Measurements from ENCODE around the gene HOXA10. TPM values are rescaled to one million over a fixed set of nuclear protein-coding genes. Genes with fewer than 3 reads are reported as not detected.

Gene HOXA10
- total RNA-seq, 2 donors from 2014 or later = 0.88 to 1.3 TPM

GRCh38 chr7:27209933-27210440 lies 35.9 kb upstream of the HOXA10 start:
- H3K4me3 Mint-ChIP-seq = peak overlapping the region; percentile 27
- H3K9me3 Mint-ChIP-seq = no peaks in the 10 kb centered on the region
- no peak for DNase-seq (ENCODE audit: low spot score)
- no peaks in the 10 kb centered on the region for H3K36me3 Mint-ChIP-seq
- H3K27me3 Mint-ChIP-seq = peaks cover 69 to 90% of the 10 kb centered on the region in 2 donors
- no peak for ATAC-seq
- no peak overlapping the region for H3K27ac Mint-ChIP-seq
- H3K4me1 Mint-ChIP-seq (ENCODE audit: low read depth in 2 of 2) = peaks cover 5 to 15% of the 10 kb centered on the region in 2 donors

DNA sequence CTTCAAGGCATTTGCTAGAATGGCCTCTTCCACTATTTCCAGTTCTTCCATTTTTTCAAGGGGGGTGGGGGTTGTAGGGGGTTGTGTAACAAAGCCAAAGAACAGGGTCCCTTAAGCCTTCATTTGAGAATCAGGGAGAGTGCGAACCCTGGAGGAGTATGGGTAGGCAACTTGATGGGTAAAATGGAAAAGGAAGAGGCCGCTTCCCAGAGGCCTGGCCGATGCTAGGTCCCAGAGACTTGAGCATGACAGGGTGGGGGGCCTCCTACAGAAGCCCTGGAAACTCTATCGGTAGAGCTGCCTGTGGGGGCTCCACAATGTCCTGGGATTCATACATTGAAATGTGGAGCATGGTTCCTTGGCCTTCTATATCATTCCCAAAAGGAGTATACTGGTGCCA lies 34.9 kb upstream of the HOXA10 start:
- ATAC-seq (no peak), DNase-seq (ENCODE audit: low spot score) (no peak)
- Mint-ChIP-seq H3K27me3 (peaks cover 71 to 88% of the 10 kb centered on the region in 2 donors), H3K27ac (no peak overlapping the region), H3K36me3 (no peaks in the 10 kb centered on the region), H3K9me3 (no peaks in the 10 kb centered on the region), H3K4me3 (no peak overlapping the region), H3K4me1 (ENCODE audit: low read depth in 2 of 2) (peaks cover 5 to 21% of the 10 kb centered on the region in 2 donors)

- Mint-ChIP-seq H3K27ac (no peak overlapping the region), H3K4me3 (no peak overlapping the region), H3K4me1 (ENCODE audit: low read depth in 2 of 2) (peaks cover 5 to 19% of the 10 kb centered on the region in 2 donors), H3K36me3 (no peaks in the 10 kb centered on the region), H3K9me3 (no peaks in the 10 kb centered on the region), H3K27me3 (peaks cover 78 to 91% of the 10 kb centered on the region in 2 donors)
- no peak for DNase-seq (ENCODE audit: low spot score)
- no peak for ATAC-seq
These were observed 33.3 kb upstream of the HOXA10 start for GRCh38 chr7:27207348-27207985.

GRCh38 chr7:27205325-27206280 lies 31.5 kb upstream of the HOXA10 start:
- H3K4me3 Mint-ChIP-seq = peak overlapping the region; percentile 42
- H3K9me3 Mint-ChIP-seq = no peaks in the 10 kb centered on the region
- H3K4me1 Mint-ChIP-seq (ENCODE audit: low read depth in 2 of 2) = peaks cover 17 to 34% of the 10 kb centered on the region in 2 donors
- ATAC-seq (no peak), DNase-seq (ENCODE audit: low spot score) (no peak)
- no peak overlapping the region for H3K27ac Mint-ChIP-seq
- peaks cover 81 to 92% of the 10 kb centered on the region in 2 donors for H3K27me3 Mint-ChIP-seq
- H3K36me3 Mint-ChIP-seq = no peaks in the 10 kb centered on the region

DNA sequence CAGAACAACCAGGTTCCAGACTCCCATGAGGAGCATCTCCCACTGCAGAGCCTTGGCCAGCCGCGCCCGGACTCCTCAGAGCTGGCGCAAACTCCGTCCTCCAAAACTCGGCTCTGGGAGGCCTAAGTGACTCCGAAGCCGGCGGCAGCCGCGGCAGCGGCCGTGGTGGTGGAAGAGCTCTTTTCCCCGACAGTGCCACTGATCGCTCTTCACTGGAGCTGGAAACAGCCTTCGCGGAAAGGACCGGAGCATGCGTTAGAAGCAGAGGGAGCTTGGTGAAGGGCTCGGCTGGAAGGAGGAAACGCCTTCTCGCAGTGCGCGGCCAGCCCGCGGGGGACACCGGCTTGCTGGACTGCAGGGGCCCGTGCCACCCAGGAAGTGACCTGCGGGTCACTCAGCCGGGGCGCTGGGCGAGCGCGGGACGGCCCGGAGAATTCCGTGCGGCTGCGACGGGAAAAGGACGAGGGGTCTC lies 30.8 kb upstream of the HOXA10 start:
- no peaks in the 10 kb centered on the region for H3K9me3 Mint-ChIP-seq
- peaks cover 19 to 37% of the 10 kb centered on the region in 2 donors for H3K4me1 Mint-ChIP-seq (ENCODE audit: low read depth in 2 of 2)
- no peaks in the 10 kb centered on the region for H3K36me3 Mint-ChIP-seq
- H3K27ac Mint-ChIP-seq = no peak overlapping the region
- ATAC-seq (no peak), DNase-seq (ENCODE audit: low spot score) (no peak)
- peak overlapping the region; percentile 42 for H3K4me3 Mint-ChIP-seq
- peaks cover 79 to 91% of the 10 kb centered on the region in 2 donors for H3K27me3 Mint-ChIP-seq

- no peak for DNase-seq (ENCODE audit: low spot score)
- no peaks in the 10 kb centered on the region for H3K36me3 Mint-ChIP-seq
- peak overlapping the region; percentile 8 for H3K4me3 Mint-ChIP-seq
- H3K27me3 Mint-ChIP-seq = peaks cover 74 to 85% of the 10 kb centered on the region in 2 donors
- no peak for ATAC-seq
- H3K4me1 Mint-ChIP-seq (ENCODE audit: low read depth in 2 of 2) = peaks cover 19 to 37% of the 10 kb centered on the region in 2 donors
- no peak overlapping the region for H3K27ac Mint-ChIP-seq
- no peaks in the 10 kb centered on the region for H3K9me3 Mint-ChIP-seq
These were observed 30.0 kb upstream of the HOXA10 start for GRCh38 chr7:27203964-27204594.

DNA sequence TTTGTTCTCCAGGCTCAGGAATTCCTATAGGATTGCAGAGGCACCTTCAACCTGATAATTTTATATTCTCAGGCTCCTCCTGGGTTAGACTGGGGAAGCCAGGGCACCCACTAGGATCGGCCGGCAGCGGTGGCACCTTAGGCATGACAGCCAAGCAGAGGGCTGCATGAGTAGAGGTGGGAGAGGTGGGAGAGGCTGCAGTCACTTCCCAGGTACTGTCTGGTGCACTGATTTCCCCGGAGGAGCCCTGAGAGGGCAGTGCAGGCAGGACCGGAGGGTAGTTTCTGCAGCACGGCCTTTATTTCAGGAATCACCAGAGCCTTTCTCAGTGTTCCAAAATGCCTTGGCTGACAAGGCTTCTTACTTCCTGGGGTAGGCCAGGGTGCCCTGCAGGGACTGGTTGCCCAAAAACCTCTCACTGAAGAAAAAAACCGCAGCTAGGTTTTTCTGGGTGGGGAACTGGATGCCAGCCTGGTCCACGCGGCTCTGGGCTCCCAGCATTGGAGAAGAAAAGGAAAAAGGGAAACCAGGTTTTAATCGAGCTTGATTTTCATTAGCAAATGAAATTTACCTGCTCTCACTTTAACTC lies 29.3 kb upstream of the HOXA10 start:
- Mint-ChIP-seq H3K27ac (no peak overlapping the region), H3K4me1 (ENCODE audit: low read depth in 2 of 2) (peaks cover 19 to 40% of the 10 kb centered on the region in 2 donors), H3K36me3 (no peaks in the 10 kb centered on the region), H3K9me3 (no peaks in the 10 kb centered on the region), H3K4me3 (no peak overlapping the region), H3K27me3 (peaks cover 72 to 84% of the 10 kb centered on the region in 2 donors)
- no peak for DNase-seq (ENCODE audit: low spot score)
- no peak for ATAC-seq

GRCh38 chr7:27202862-27203134 lies 28.7 kb upstream of the HOXA10 start:
- no peak for DNase-seq (ENCODE audit: low spot score)
- Mint-ChIP-seq H3K9me3 (no peaks in the 10 kb centered on the region), H3K4me3 (no peak overlapping the region)

GRCh38 chr7:27202018-27202861 lies 28.1 kb upstream of the HOXA10 start:
- Mint-ChIP-seq H3K4me3 (peak overlapping the region; percentile 83), H3K36me3 (no peaks in the 10 kb centered on the region), H3K27me3 (peaks cover 75 to 84% of the 10 kb centered on the region in 2 donors), H3K27ac (no peak overlapping the region), H3K4me1 (ENCODE audit: low read depth in 2 of 2) (peaks cover 25 to 44% of the 10 kb centered on the region in 2 donors), H3K9me3 (no peaks in the 10 kb centered on the region)
- no peak for DNase-seq (ENCODE audit: low spot score)
- ATAC-seq = no peak

More at GRCh38 chr7:27202862-27203134, 28.7 kb upstream of the HOXA10 start:
- Mint-ChIP-seq H3K27ac (no peak overlapping the region), H3K36me3 (no peaks in the 10 kb centered on the region), H3K27me3 (peaks cover 75 to 84% of the 10 kb centered on the region in 2 donors), H3K4me1 (ENCODE audit: low read depth in 2 of 2) (peaks cover 25 to 44% of the 10 kb centered on the region in 2 donors)
- ATAC-seq = no peak

GRCh38 chr7:27201580-27202017 lies 27.5 kb upstream of the HOXA10 start:
- Mint-ChIP-seq H3K4me3 (peak overlapping the region; percentile 83), H3K27me3 (peaks cover 72 to 80% of the 10 kb centered on the region in 2 donors), H3K36me3 (no peaks in the 10 kb centered on the region), H3K27ac (no peak overlapping the region), H3K4me1 (ENCODE audit: low read depth in 2 of 2) (peaks cover 25 to 44% of the 10 kb centered on the region in 2 donors), H3K9me3 (no peaks in the 10 kb centered on the region)
- ATAC-seq (no peak), DNase-seq (ENCODE audit: low spot score) (no peak)

DNA sequence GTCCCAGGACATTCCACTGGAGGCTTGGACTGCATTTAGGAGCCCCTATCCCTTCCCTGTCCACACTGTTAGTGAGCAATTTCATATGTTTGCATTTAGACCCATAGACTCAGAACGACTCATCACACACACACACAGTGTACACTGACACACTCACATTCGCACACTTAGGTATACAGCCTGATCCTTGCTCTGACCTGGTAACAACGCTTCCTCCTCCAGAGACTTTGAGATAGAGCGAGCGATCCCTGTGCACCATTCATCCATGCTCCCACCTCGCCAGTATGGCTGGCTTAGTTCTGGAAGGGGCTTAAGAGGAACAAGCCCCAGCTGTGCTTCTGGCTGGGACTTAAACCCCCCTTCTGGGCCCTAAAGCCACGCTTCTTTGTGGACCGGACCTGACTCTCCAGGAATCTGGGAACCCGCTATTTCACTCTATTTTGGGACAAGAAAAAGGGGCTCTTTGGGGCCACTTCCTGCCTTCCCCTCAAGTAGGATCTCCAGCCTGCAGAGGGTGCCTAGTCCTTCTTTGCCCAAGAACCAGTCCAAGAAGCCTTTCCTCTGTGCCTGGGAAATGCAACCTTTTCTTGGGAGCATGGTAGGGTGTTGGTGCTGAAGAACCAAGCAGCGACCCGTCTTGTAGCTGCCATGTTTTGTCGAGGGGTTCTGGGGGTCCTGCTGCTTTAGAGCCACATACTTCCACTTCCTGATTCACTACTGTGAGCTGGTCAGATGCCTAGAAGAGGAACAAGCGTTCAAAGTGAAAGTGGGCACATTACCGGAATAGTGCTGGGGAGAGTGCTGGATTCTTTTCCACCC lies 26.9 kb upstream of the HOXA10 start:
- H3K27ac Mint-ChIP-seq = peak overlapping the region in 1 of 2 donors; percentile 47
- H3K36me3 Mint-ChIP-seq = no peaks in the 10 kb centered on the region
- no peaks in the 10 kb centered on the region for H3K9me3 Mint-ChIP-seq
- H3K4me1 Mint-ChIP-seq (ENCODE audit: low read depth in 2 of 2) = peaks cover 23 to 42% of the 10 kb centered on the region in 2 donors
- peak overlapping the region; percentile 83 for H3K4me3 Mint-ChIP-seq
- ATAC-seq = no peak
- no peak for DNase-seq (ENCODE audit: low spot score)
- H3K27me3 Mint-ChIP-seq = peaks cover 72 to 74% of the 10 kb centered on the region in 2 donors
